Measurements from ENCODE around the gene TMEM117.

TMEM117 gene

DNA sequence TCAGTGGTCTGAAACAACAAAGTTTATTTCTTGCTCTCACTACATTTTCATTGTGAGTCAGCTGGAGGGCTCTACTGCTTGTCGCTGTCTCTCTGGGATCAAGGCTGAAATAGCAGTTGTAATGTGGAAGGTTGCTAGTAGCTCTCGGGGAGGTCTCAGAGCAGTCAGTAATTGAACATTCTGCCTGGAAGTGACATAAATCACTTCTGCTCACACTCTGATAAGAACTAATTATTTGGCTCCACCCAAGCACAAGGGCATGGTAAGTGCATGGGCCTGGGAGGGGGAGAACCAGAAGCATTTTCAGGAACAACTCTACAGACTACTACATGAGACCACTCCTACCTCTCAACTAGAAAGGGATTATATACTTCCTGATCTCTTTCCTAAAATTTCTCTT lies 128.2 kb downstream of the TMEM117 start:
- DNase-seq (ENCODE audit: low spot score) = no peak

DNA sequence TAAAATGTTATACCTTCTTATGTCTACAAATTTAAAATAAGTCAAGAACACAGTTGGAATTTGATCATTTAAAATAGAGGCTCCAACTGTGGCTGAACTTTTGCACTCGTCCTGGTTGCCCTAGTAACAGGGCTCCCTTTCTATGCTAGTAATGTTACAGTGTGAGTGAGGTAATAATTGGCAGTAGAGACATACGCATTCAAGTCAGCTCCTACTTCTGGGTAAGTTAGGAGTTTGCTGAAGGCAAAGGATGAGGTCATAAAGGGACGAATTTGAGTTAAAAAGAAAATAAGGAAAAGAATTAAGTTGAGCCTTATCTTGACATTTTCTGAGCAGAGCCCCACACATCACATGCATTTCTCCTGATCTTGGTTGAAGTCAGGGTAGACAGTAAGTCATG lies 129.1 kb downstream of the TMEM117 start:
- DNase-seq (ENCODE audit: low spot score) = no peak

DNA sequence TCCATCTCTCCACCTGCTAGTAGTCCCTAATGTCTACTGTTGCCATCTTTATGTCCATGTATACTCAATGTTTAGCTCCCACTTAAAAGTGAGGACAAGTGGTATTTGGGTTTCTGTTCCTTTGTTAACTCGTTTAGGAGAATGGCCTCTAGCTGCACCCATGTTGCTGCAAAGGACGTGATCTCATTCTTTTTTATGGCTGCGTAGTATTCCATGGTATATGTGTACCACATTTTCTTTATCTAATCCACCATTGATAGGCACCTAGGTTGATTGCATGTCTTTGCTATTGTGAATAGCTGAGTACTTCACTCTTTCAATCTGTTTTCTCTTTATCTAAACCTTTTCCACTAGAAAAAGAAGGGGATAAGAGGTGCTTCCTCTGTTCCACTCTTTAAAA lies 130.0 kb downstream of the TMEM117 start:
- no peak for DNase-seq (ENCODE audit: low spot score)

DNA sequence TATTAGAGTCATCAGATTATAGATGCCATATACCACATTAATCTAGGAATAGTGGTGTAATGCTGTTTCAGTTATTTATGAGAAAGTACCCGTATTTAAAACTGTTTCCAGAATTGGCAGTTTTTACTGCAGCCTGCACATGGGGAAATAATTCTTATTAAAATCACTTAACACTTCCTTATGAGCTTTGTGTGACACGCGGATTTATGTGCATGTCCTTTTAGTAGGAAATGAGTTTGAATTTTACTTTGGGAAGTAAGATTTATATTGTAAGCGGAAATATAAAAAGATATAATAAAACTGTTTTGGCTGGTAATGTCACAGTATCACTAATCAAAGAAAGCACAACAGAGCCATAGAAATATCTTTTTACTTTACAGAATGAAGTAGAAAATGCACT lies 132.9 kb downstream of the TMEM117 start:
- no peak for DNase-seq (ENCODE audit: low spot score)

DNA sequence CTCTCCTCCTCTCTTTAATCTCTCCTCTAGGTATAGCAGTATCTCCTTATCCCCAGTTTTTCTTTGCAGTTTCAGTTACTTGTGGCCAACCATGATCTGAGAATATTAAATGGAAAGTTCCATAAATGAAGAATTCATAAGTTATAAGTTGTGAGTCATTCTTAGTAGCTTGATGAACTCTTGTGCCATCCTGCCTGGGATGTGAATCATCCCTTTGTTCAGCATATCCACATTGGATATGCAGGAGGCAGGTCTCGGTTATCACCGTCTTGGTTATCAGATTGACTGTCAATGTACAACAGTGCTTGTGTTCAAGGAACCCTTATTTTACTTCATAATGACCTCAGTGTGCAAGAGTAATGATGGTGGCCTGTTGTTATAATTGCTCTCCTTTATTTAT lies 134.0 kb downstream of the TMEM117 start:
- no peak for DNase-seq (ENCODE audit: low spot score)

DNA sequence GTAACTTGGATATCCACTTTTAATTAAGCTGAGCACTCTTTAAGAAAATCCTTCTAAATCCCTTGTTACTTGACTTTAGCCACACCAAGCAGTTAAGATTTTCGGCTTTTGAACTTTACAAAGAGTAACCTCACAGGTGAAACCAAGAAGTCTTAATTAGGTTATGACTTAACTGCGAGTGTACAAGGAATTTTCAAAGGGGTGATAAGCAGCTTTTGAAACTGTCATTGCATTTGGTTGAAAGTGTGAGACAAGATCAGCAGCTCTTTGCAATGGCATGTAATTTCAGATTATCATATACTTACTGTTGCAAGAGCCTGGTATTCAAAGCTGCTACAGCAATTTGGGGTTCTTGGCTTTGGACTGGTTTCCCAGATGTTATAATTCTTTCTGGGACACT lies 137.5 kb downstream of the TMEM117 start:
- DNase-seq (ENCODE audit: low spot score) = no peak

DNA sequence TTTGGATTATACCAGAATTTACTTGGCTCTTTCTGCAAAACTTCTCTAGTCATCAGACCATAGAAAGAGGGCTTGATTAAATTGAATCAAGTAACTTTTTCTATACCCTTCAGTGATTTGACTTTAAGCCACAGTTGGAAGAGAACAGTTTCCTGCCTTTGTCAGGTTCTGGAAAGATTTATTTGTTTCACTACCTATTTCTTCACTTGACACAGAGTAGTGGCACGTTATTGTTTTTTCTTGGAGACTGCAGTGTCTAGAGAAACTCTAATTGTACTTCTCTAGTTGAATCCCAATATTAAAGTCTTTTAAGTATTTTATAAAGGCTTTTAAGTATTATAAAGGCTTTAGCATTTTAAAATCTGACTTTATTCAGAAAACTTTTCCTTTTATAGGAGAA lies 138.1 kb downstream of the TMEM117 start:
- DNase-seq (ENCODE audit: low spot score) = no peak

DNA sequence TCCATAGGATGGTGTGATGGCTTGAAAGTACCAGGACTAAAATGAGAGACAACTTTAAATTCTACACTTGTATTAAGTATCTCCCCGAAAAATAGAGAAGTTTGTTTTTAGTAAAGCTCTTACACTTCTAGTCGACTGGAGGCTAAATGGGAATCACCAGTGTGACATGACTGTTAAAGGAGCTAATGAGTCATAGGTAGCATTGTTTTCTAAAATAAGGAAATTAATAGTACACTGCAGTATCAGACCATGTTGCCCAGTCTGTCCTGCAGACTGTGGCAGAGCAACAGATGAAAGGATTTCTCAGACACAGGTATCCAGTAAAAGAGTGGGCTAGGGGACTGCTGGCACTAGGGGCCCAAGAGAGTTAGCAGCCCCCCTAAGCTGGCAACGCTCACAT lies 140.1 kb downstream of the TMEM117 start:
- DNase-seq (ENCODE audit: low spot score) = no peak

DNA sequence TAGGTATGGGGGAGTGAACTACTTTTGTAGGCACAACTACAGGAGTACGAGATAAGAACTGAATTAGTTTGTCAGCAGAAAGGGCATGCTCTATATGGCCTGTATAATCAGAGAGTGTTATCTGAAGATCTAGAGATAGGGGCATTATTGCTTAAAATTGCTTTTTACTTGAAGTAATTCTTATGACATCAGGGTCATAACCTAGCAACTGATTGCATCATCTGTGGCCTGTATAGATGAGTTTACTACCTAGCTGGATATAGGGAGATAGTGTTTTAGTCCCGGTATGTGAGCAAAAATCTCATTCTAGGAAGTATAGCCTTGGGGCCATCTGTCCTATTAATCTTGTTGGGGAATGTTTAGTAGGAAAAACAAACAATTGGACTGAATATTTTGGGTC lies 142.7 kb downstream of the TMEM117 start:
- DNase-seq (ENCODE audit: low spot score) = no peak

DNA sequence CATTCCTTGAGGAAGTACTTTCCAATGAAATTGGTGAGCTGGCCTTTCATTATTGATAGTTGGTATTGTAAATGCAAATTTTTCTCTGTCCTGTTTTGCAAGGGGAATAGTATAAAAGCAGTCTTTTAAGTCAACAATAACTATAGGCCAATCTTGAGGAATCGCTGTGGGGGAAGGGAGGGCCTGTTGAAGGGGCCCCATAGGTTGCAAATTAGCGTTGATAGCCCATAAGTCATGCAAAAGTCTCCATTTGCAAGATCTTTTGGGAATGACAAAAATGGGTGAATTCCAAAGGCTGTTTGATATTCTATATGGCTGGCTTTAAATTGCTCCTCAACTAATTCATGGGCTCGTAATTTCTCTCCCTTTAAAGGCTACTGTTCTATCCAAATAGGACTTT lies 143.6 kb downstream of the TMEM117 start:
- no peak for DNase-seq (ENCODE audit: low spot score)

DNA sequence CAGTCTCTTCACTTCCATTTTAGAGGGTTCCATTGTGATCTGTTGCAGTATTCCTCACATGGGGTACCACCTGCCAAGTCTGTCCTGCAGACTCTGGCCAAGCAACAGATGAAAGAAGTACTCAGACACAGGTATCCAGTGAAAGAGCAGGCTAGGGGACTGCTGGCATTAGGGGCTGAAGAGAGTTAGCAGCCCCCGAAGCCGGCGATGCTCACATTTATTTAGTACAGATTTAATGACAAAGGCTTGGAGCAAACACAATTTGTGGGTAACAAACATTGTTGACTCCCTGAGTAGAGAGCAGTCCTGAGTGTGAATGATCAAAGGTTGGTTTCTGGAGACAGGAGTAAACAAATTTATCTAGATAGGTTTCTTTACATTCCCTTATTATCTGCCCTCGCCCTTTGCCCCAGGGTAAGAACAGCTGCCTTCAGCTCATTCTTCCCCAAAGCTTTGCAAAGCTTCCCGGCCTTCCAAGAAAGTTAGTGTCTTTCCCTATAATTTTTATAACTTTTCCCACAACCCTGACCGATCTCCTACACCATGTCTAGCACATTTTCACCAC lies 144.8 kb downstream of the TMEM117 start:
- DNase-seq (ENCODE audit: low spot score) = no peak

DNA sequence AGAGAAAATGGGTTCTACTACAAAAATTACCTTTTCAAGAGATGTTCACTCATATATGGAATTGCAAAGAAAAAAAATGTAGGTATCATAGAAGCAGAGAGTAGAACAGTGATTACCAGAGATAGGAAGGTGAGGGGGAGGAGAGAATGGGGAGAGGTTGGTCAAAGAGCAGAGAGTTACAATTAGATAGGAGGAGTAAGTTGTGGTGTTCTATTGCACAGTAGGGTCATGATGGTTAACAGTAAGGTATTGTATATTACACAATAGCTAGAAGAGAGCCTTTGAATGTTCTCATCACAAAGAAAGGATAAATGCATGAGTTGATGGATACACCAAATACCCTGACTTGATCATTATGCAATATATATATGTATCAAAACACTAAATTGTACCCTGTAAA lies 145.8 kb downstream of the TMEM117 start:
- DNase-seq (ENCODE audit: low spot score) = no peak

DNA sequence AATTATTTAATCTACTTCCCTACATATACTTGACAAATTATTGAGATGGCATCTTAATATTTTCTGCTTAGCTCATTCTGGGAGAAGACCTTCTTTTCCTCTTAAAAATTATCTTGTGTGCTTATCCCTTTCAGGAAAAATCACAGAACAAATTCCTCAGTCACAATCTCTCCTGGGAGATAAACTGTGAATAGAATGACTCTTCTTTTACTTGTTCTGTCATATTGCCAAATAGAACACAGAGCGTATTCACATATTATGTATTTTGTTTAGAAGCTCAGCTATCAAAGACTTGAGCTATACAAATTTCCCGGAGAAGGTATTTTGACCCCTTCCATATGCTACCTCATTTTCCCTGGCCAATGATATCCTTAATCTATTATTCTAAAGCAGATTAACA lies 146.7 kb downstream of the TMEM117 start:
- peak; percentile 41 for DNase-seq (ENCODE audit: low spot score)

DNA sequence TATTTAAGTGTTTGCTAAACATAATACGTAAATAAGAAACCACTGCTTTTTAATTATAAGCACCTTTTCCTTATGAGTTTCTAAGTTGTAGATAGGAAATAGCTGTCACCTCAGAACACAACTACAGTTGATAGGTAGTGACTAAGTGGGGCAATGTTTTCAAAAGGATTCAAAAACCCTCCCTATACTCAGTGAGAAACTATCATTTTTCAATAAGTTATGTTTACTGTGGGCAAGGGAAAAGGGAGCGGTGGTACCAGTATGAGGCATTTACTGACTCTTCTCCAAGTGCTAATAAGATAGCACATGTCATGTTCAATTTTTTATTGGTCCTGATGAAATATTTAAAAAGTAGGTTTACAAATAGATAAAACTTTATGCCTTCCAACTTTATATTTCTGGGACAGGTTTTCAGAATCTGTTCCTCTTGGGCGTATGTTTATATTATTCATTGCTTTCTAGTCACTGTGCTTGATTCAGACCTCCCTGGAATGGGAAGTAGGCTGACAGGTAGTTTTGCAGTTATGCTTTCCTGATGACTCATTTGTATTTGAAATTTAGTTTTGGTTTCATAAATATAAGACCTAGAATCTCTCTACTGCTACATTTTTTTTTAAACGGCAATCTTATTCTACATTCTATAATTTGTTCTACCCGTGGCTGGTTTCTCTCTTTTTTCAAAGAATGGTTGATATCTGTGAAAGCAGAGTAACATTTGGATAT lies 153.1 kb downstream of the TMEM117 start:
- no peak for DNase-seq (ENCODE audit: low spot score)

DNA sequence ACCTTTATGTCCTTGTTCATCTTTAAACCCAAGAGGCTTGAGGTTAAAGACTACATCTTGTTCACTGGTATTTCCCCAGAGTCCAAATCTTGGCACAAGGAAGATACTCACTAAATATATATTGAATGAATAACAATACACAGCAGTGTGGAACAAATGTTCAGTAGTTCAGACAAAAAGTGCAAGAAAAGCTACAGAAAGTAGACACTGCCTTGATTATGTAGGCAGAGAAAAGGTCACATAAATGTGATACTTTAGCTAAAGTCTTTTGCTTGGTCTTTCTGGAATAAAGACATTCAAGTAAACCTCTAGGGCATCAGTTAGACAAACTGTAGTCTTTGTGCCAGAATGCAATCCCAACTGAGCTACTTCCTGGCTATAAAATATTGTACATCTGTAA lies 157.0 kb downstream of the TMEM117 start:
- DNase-seq (ENCODE audit: low spot score) = no peak

DNA sequence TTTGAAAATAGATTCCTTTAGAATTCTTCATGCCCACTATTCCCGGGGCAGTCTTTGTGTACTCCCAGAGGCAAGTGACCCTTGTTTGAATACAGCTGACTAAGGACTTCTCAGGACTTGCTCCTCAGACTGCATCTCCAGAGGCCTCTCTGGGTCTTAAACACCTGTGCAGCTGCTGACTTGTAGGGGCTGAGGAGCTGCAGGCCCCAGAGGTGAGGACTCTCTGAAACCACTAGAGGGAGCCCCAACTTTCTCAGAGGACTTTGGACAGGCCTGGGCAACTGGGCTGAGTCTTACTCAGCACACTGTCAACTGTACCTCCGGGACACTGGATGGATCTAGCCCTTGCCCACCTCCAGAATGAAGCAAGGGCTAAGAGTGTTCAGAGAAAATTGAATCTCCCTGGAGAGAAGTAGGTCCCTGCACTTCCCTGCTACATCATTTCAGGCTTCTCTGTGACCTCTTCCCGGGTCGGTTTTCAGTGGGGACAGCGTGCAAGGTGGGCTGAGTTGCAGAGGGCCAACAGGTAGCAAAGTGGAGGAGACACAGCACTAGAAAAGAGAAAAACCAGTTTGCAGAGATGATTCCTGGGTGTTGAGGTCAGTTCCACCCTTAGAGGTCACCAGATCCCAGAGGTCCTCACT lies 164.6 kb downstream of the TMEM117 start:
- no peak for DNase-seq (ENCODE audit: low spot score)

DNA sequence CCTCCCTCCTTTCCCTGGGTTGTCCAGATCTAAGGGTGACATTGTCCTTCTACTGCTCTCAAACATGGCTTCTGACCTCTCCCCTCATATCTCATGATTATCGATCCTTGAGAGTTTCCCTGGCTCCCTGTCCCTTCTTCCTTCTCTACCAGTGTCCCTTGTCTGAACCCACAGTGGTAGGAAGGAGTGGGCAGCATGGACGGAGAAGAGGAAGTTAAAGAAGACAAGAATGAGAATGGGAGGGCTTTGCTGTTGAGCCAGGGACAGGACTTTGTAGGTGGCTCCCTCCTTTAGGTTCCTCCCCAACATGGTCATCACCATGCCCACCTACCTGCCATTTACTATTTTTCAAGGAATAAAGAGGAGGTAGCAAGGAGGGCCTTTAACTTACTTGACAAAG lies 166.7 kb downstream of the TMEM117 start:
- DNase-seq (ENCODE audit: low spot score) = no peak

DNA sequence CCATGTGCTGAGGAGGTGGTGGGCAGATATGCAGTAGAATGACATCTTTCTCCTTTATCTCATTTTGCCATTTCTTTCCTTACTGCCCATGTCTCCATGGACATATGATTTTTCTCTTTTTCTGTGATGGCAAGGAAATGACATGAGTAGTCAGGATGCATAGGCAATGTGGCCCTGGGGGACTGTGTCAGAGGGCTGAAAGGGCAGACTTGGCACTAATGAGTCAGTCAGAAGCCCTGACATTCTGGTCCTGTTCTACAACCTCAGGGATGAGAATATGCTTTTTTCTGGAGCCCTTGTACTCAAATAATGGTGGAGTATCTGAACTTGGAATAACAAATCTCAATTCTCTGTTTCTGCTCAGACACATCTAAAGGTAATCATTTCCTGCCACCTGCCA lies 167.8 kb downstream of the TMEM117 start:
- DNase-seq (ENCODE audit: low spot score) = no peak

DNA sequence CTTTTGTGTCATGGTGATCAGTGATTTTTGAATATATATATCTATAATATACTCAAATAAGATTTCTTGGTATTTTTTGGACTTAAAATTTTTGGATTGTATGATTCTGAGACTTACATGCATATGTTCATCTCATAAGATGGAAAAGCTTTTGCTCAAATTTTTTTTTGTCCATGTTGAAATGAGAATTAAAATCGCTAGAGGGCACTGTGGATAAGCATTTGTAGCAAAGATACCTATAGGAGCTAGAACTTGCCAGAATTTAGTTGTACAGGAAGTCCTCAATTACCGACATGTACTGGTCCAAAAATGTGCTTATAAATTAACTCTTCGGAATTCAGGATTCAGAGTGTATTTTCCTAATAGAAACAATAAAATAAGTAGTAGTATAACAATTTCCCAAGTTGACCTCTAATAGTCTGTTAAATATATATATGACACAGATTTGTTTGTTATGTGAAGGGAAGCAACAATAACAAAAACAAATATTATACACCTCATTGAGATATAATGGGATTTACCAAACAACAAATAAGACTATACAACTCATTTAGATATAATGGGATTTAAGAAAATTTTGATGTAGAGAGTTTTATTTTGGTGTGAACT lies 179.6 kb downstream of the TMEM117 start:
- DNase-seq (ENCODE audit: low spot score) = peak; percentile 77

DNA sequence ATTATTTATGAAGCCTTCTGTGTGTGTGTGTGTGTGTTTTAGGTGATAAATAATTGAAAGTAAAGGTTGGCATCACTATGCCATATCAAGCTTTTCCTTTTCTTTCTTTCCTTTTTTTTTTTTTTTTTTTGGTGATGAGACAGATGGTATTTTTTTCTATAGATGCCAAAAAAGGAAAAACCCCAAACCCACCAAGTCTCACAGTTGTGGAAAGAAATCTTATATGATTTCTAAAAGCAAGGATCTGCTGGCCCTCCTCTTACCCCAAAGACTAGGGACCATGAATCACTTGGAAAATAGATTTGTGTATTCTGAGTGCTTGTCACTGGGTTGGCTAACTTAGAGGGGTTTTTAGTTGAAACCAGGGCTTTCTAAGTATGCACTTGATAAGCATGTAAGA lies 181.3 kb downstream of the TMEM117 start:
- DNase-seq (ENCODE audit: low spot score) = no peak

DNA sequence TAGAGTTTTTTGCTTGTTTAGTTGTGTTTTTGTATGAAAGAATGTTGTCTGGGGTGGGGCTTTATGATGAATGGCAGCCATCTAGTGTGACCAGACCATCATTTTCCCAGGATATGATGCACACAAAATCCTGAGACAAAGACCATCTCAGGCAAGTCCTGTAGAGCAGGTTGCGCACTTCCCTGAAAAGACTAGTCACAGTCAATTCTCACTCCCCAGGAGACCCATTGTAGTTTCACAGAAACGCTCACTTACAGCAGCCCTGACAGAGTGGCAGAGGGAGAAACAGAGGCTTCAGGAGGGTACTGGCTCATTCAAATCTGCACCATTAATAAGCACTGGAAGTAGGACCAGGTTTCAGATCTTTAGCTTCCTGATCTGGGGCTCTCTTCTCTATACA lies 183.2 kb downstream of the TMEM117 start:
- DNase-seq (ENCODE audit: low spot score) = no peak

DNA sequence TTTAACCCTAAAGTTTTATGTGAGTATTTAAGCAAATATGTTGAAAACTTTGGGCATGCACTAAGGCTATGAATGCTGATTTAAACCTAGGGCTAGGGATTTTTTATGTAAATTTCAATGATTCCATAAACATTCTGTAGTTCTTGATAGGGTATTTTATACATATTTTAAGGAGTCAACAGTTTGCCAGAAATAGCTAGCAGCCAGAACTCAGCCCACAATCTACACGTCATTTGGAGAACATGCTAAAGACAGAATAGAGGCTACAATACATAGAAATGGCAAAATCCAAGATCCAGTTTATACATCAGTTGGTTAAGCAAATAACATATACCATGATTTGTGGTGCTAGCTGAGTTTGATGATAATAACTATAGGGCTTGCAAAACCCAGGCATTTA lies 184.7 kb downstream of the TMEM117 start:
- no peak for DNase-seq (ENCODE audit: low spot score)

DNA sequence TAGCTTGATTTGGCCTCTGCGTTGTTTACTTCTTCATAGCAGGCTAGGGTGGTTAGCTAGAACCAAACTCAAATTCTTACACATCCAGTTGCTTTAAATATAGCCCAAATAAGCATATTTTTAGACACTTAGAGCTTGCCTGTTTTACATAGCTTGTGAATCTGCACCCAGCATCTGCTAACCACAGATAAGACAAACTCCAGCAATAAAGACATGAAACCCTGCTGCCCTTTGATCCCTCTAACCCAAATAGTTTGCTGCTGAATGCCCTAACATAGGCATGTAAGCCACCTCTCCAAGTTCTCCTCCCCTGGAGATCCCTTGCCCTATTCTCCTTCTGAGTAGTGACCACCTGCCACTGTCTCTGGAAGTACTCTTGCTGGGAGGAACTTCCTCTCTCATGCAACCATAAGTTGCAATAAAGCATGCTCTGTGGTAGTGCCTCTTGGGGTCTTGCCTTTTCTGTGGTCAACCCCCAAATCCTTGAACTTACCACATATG lies 185.6 kb downstream of the TMEM117 start:
- no peak for DNase-seq (ENCODE audit: low spot score)

Measured in pons (tissue), 1 donor.